Measurements from ENCODE around the gene TUBA4A. TPM values are rescaled to one million over a fixed set of nuclear protein-coding genes. Genes with fewer than 3 reads are reported as not detected.

Gene TUBA4A
- total and polyA plus RNA-seq, 2 of the 4 experiments (the other 2 are of a cell fraction) = 21.9 to 35.6 TPM

- no peak overlapping the region for H2BK120ac ChIP-seq (ENCODE audit: low read depth, low read length)
- H4K5ac ChIP-seq (ENCODE audit: low read depth, low read length) = no peak overlapping the region
- dilution Hi-C loops (cut with HindIII; ENCODE audit: low sequenced_read_pairs, unreplicated experiment) = no loop called here
- H3K18ac ChIP-seq (ENCODE audit: low read depth, low read length) = no peak overlapping the region
- H3K56ac ChIP-seq (ENCODE audit: extremely low read depth, insufficient read depth, low read length) = no peak overlapping the region
- H3K9me1 ChIP-seq (ENCODE audit: insufficient read depth, low read length) = peaks cover 11% of the 10 kb centered on the region
- ChIA-PET POLR2A (ENCODE audit: unreplicated experiment) (no interaction called here), CTCF (no interaction called here)
- no peaks in the 10 kb centered on the region; a peak in 1 of 4 replicates for H3K79me1 ChIP-seq (ENCODE audit: low read depth in 1 of 2, low read length in 2 of 2)
- no peak overlapping the region for H3K14ac ChIP-seq (replicated peaks; ENCODE audit: low read depth, low read length)
- no peak overlapping the region for H2AK9ac ChIP-seq (replicated peaks; ENCODE audit: low read depth, low read length, poor library complexity)
- no peak overlapping the region for H3K9ac ChIP-seq (ENCODE audit: low read depth, low read length)
- H3K4me2 ChIP-seq (ENCODE audit: low read depth, low read length) = no peak overlapping the region
- WGBS, 2 experiments (ENCODE audit: extremely low coverage in 2 of 2, insufficient read length in 1 of 2) = 38% methylated on average over 1 of the region's 2 CpGs; no CpG with 5 or more reads in 1 of the 2 experiments
- no peaks in the 10 kb centered on the region for H3K9me3 ChIP-seq (ENCODE audit: control insufficient read depth, insufficient read depth, low read length)
- BruUV-seq (replicated peaks) = no TSS peak
- H3K23ac ChIP-seq (ENCODE audit: low read depth, low read length) = no peak overlapping the region; the same call in 1 of the 2 replicates
- H4K20me1 ChIP-seq (ENCODE audit: insufficient read depth, low read length) = no peaks in the 10 kb centered on the region
- H3K4ac ChIP-seq (ENCODE audit: low read depth, low read length) = peak overlapping the region; percentile 38
- no peak overlapping the region for H3K4me3 ChIP-seq (ENCODE audit: insufficient read depth, low read depth, low read length)
- TF ChIP-seq CEBPB (IDR thresholded peaks at IDR 0.05; ENCODE audit: low read depth, low read length) (no peak), RCOR1 (IDR thresholded peaks at IDR 0.05; ENCODE audit: insufficient replicate concordance, low read length) (no peak), CHD1 (IDR thresholded peaks at IDR 0.05; ENCODE audit: low read depth, low read length) (no peak), MAZ (IDR thresholded peaks at IDR 0.05; ENCODE audit: borderline replicate concordance, low read depth, low read length) (no peak), RFX5 (IDR thresholded peaks at IDR 0.05; ENCODE audit: low read depth, low read length) (no peak), MAFK (IDR thresholded peaks at IDR 0.05; ENCODE audit: low read depth, low read length) (no peak), MXI1 (IDR thresholded peaks at IDR 0.05; ENCODE audit: borderline replicate concordance, low read depth, low read length) (no peak), FOS (IDR thresholded peaks at IDR 0.05; ENCODE audit: low read depth, low read length) (no peak), SMC3 (IDR thresholded peaks at IDR 0.05; ENCODE audit: low read depth, low read length) (no peak), CTCF (conservative IDR thresholded peaks at IDR 0.05; ENCODE audit: low read depth, low read length) (no peak), NFE2L2 (IDR thresholded peaks at IDR 0.05; ENCODE audit: low read depth, low read length) (no peak), BHLHE40 (IDR thresholded peaks at IDR 0.05; ENCODE audit: low read depth, low read length) (no peak), USF2 (IDR thresholded peaks at IDR 0.05; ENCODE audit: low read depth, low read length) (no peak), RAD21 (IDR thresholded peaks at IDR 0.05; ENCODE audit: low read length) (no peak), ELK1 (IDR thresholded peaks at IDR 0.05; ENCODE audit: borderline replicate concordance, low read depth, low read length) (no peak), POLR2A (IDR thresholded peaks at IDR 0.05; ENCODE audit: low read depth, low read length) (no peak)
- peaks cover 7% of the 10 kb centered on the region; the same call in 1 of the 2 replicates for H3K27me3 ChIP-seq (ENCODE audit: control insufficient read depth, insufficient read depth, low read length)
- H4K91ac ChIP-seq (ENCODE audit: insufficient read depth, low read depth, low read length) = no peak overlapping the region
- in situ Hi-C loops (cut with MboI; ENCODE audit: low sequenced_read_pairs) = no loop called here
- no peak overlapping the region for H2BK15ac ChIP-seq (ENCODE audit: low read depth, low read length)
- H2AK5ac ChIP-seq (ENCODE audit: low read depth, low read length) = no peak overlapping the region; the same call in 1 of the 2 replicates
- no peak overlapping the region for H4K8ac ChIP-seq (ENCODE audit: low read depth in 2 of 2, low read length in 2 of 2)
- H3K4me1 ChIP-seq (ENCODE audit: control insufficient read depth, insufficient read depth, low read length) = peaks cover 14% of the 10 kb centered on the region
- intact Hi-C loops (cut with micrococcal nuclease) = no loop called here
- ATAC-seq (ENCODE audit: low read depth) (no peak), DNase-seq (no peak)
- no peak overlapping the region for H2AFZ ChIP-seq (replicated peaks; ENCODE audit: low read length, poor library complexity)
- H3K27ac ChIP-seq (ENCODE audit: insufficient read depth, low read length) = no peak overlapping the region
- H3K36me3 ChIP-seq (ENCODE audit: control insufficient read depth, insufficient read depth, low read length) = no peaks in the 10 kb centered on the region
- no peak overlapping the region for H2BK5ac ChIP-seq (ENCODE audit: low read depth, low read length, poor library complexity, severe bottlenecking)
- H2BK20ac ChIP-seq (ENCODE audit: low read depth, low read length) = no peak overlapping the region
Observed at GRCh38 chr2:219272995-219273394, 19.3 kb upstream of the TUBA4A start.

All from IMR-90 (cell line).